Stimulated activated CD8-positive, alpha-beta memory T cell treated with anti-CD3 and anti-CD28 coated beads, Interleukin-7, amount 100 ng/mL, for 4 hours (primary cell): Measurements from ENCODE around the gene SCN4B.

Experiments used
- DNase-seq, 2 donors: peaks; one replicate each; pipeline ENCODE4 v3.0.0-alpha.2; 2020; ENCODE audit warnings: low read depth in 2 of 2

The SCN4B gene

GRCh38 chr11:118174006-118174567 lies 21.5 kb upstream of the SCN4B start:
- DNase-seq = no peak

DNA sequence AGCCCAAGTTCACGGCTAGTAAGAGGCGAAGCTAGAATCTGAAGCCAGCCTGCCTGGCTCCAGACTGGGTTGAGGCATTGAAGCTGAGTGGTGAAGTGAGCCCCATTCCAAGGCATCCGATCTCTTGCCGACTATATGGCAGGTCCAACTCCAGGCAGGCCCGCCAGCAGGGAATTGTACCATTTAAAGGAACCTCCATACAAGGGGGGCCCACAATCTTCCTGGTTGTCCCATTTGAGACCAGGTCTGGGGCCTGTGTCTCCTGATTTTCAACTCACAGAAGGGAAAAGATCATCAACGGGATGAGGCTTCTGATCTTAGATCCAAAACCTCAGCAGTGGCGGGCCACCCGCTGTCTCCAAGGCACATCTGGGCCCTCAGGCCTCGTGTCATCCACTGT lies 19.7 kb upstream of the SCN4B start:
- no peak for DNase-seq

DNA sequence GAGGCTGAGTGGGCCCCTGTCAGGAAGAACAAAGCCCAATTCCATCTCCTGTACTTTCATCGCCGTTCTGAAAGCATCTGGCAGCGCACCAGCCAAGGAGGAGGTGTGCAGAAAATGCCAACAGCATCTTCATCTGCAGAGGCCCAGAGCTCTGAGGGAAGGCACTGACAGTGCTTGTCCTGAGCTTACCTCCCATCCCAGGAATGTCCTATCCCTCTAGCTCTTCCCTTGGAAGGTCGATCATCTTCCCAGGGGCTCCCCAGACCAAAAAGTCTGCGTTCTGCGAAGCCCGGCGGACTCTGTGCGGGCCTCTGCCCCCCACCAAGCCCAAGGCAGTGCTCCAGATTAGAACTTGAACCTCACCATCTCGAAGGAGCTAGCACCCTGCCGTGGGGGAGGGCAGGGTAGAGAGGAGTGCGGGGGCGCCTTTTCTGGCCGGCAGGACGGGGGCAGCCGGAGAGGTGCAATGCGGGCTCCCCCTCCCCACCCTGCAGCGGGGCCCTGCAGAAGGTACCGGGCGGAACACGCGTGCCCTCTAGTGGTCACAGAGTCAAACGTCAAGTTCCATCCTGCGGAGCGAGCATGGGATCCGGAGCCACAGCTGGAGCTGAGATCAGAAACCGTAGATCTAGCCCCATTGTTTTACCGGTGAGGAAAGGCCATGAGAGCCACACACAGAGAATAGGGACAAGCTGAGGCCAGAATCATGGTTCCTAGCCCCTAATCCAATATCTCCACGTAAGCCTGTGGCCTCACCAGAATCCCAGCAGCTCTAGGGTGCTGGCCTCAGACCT lies 18.8 kb upstream of the SCN4B start:
- peak; percentile 48 to 49 for DNase-seq

GRCh38 chr11:118170882-118171268 lies 18.3 kb upstream of the SCN4B start:
- no peak for DNase-seq

- no peak for DNase-seq
These were observed 17.6 kb upstream of the SCN4B start for GRCh38 chr11:118170231-118170630.

DNA sequence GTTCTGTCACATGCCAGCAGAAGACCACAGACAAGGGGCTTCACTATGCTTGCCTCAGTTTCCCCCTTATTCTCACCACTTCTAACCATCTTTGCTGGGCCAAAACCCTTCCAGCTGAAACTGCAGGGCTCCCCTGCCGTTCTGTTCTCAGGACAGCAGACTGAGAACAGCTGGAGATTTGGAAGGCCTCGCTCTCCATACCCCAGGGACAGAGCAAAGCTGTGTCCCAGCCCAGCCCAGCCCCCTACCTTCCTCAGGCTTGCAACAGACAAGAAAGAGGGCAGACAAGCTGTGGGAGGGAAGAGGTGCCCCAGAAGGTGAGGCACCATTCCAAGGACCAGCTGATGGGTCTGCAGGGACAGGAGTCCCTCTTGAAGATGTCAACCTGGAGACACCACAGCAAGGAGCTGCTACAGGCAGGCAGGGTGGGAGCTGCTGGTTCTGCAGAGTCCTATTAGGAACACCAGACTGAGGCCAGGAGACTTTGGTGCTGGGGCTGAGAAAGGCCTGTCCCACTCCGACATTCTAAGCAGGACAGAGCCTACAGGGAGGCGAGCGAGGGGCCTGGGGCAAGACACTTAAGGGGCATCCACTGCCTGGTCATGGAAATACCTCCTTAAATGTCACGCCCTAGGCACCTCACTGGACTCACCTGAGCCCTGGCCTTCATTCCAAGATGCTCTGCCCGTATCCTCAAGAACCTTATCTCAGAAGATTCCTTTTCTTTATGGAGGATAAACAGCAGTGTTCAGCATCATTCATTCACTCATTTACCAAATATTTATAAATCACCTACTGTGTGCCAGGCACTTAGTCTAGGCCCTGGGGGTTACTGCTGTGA lies 16.9 kb upstream of the SCN4B start:
- DNase-seq = no peak

- DNase-seq = no peak
These were observed 16.1 kb upstream of the SCN4B start for GRCh38 chr11:118168751-118169150.

DNA sequence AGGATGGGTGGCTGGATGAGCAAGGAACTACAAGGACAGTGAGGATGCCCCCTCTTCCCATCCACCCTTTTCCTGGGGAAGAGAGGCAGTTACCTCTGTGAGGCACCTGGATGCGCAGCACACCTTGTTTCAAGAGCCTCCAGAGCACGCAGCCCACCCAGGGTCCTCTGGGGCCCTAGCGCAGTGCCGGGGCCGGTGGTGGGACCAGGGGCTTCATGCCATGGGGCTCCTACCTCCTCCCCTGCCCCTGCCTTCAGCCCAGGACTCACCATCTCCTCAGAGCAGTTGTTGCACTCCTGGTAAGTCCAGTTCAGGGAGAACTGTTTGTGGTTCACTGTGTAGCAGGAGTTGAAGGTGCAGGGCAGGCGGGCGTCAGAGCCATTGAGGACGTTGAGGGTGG lies 15.7 kb upstream of the SCN4B start:
- DNase-seq = no peak

- no peak for DNase-seq
These were observed 15.3 kb upstream of the SCN4B start for GRCh38 chr11:118167906-118168305.

- DNase-seq = no peak
These were observed 14.6 kb upstream of the SCN4B start for GRCh38 chr11:118167253-118167652.

DNA sequence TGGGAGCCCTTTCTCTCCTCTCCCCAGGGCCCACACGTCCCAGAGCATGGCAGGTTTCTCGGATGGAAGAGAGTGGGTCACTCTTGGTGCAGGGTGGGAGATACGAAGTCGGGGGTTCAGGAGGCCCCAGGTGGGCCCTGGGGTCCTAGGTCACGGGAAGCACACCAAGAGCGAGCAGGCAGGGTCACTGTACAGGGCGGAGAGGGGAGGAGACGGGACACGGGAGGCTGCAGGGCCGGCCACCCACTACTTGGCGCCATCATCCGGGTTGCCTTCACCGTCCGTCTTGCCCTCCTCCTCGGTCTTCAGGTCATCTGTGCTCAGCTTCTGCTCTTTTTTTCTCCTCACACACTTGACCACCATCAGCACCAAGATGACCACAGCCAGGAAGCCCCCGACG lies 14.0 kb upstream of the SCN4B start:
- no peak for DNase-seq

GRCh38 chr11:118164885-118165284 lies 12.3 kb upstream of the SCN4B start:
- DNase-seq = no peak

DNA sequence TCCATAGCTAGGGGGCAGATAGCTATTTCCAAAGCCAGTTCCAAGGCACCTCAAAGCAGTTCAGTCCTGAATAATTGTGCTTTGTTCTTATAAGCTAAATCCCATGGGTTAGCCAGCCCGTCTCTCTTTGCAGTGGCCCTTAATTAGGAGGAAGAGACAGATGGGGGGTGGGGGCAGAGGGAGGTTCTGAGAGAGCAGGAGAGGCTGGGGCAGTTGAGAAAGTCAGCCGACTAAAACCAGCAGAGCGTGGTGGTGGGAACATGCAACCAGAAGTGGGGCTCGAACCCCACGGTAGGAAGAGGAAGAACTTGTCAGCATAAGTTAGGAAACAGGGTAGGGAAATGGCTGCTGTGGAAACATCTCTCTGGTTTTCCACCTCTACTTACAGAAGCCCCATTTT lies 10.9 kb upstream of the SCN4B start:
- DNase-seq = no peak

GRCh38 chr11:118162846-118163245 lies 10.2 kb upstream of the SCN4B start:
- no peak for DNase-seq

DNA sequence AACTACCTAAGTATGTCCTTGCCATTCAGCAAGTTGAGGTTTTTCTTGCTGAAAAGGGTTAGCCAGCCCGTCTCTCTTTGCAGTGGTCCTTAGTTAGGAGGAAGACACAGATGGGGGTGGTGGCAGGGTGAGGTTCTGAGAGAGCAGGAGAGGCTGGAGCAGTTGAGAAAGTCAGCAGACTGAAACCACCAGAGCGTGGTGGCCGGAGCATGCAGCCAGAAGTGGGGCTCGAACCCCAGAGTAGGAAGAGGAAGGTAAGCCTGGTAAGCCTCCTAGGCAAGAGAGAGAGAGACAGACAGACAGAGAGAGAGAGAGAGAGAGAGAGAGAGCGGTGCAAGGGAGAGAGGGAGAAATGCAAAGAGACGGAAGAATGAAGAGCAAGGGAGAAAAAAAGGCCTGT lies 9.2 kb upstream of the SCN4B start:
- no peak for DNase-seq

GRCh38 chr11:118157186-118157895 lies 4.7 kb upstream of the SCN4B start:
- no peak for DNase-seq

DNA sequence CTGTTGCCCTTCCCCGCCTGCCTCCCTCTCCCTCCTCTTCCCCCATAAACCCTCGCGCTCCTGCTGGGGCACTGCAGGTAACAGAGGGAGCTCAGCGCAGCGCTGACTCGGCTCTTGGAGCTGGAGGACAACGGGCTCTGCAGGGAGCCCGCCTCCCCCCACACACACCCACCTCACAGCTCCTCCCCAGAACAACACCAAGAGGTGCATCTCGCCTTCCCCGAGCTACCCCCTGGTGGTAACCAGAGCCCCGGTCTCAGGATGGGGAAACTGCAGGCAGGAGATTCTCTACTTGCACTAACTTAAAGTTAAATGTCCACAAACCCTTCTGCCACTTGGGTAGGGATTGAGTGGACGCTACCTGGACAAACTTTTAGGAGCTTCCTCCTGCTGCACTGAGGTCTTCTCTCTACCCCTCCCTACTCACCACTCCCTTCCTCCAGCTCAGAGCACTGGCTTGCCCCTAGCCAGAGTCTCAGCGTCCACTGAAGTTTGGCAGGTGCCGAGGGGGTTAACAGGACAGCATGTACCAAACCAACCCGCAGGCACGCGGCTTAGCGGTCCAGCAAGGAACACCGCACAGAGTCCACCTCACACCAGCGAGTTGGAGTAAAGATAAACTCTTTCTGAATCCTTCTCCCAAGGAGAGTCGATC lies 4.0 kb upstream of the SCN4B start:
- DNase-seq = peak in 1 of 2 donors; percentile 21

- DNase-seq = no peak
These were observed 3.3 kb upstream of the SCN4B start for GRCh38 chr11:118155776-118156530.

GRCh38 chr11:118154641-118155040 lies 2.0 kb upstream of the SCN4B start:
- no peak for DNase-seq

DNA sequence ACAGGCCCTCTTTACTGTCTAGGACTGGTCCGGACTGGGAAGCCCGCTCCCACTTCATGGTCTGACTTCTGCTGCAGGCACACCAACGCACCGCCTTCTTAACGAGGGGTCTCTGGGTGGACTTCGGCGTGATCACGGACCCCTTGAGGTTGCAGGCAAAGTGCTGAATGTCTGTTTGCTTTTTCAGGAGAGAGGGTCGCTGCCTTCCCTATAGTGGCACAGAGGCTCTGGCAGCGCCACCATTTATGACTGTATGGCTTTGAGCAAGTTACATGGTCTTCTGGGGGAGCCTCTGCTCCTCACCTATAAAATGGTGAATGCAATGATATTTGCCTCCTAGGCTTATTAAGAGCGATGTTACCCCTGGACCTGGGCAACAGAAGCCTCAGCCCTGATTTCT lies 1.4 kb upstream of the SCN4B start:
- no peak for DNase-seq

DNA sequence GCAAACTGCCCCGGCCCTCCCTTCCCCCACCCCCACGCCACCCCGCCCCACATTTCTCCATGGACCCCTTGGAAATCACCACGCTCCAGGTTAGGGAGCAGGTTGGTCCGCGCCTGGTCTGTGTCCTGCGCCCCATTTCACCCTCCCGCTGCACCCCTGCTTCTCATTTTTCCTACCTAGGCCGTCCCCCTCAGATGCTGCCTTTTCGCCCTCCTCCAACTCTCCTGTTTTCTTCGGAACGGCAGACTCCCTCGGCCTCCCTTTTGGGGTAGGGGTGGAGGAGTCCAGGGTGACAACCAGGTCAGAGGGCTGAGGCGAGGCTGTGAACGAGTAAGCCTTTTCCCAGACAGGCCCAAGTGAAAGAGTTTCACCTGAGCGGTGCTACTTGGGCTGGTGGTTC lies 893 bp upstream of the SCN4B start:
- DNase-seq = no peak
